Mesendoderm (in vitro differentiated cells): ENCODE measurements around the gene PPP2R2C.

Source experiments
- DNase-seq: peaks from one replicate; pipeline ENCODE4 v3.0.0; 2013
- H2AK5ac ChIP-seq: 2 replicates; pipeline ENCODE4 v1.6.1; 2013; ENCODE audit warnings: low read length, inconsistent platforms
- H2BK120ac ChIP-seq: 2 replicates; pipeline ENCODE4 v1.6.1; 2013; ENCODE audit warnings: low read depth, mild to moderate bottlenecking, low read length, moderate library complexity, mixed read lengths
- H2BK15ac ChIP-seq: replicated peaks from 2 replicates; pipeline ENCODE4 v1.6.1; 2013; ENCODE audit warnings: low read depth, mild to moderate bottlenecking, moderate library complexity
- H2BK5ac ChIP-seq: 2 replicates; pipeline ENCODE4 v1.6.1; 2013; ENCODE audit warnings: low read length, inconsistent platforms
- H3K18ac ChIP-seq: 2 replicates; pipeline ENCODE4 v1.6.1; 2013; ENCODE audit warnings: mild to moderate bottlenecking, low read length, mixed read lengths
- H3K23ac ChIP-seq: one replicate; pipeline ENCODE4 v1.6.1; 2013; ENCODE audit warnings: low read length
- H3K27ac ChIP-seq: 2 replicates; pipeline ENCODE4 v1.5.1; 2013; ENCODE audit warnings: low read depth, mild to moderate bottlenecking, inconsistent platforms, low read length, moderate library complexity
- H3K27me3 ChIP-seq: 2 replicates; pipeline ENCODE4 v1.6.1; 2013; ENCODE audit warnings: low read length, control low read depth, mild to moderate bottlenecking, inconsistent platforms; ENCODE audit not compliant: insufficient read depth, poor library complexity
- H3K36me3 ChIP-seq: 2 replicates; pipeline ENCODE4 v1.6.1; 2013; ENCODE audit warnings: low read length, inconsistent platforms; ENCODE audit not compliant: control insufficient read depth, insufficient read depth
- H3K4ac ChIP-seq: one replicate; pipeline ENCODE4 v1.6.1; 2013; ENCODE audit warnings: low read depth, mild to moderate bottlenecking, low read length, moderate library complexity
- H3K4me1 ChIP-seq: 2 replicates; pipeline ENCODE4 v1.6.1; 2013; ENCODE audit warnings: low read depth, low read length, inconsistent platforms; ENCODE audit not compliant: control insufficient read depth
- H3K4me2 ChIP-seq: 2 replicates; pipeline ENCODE4 v1.6.1; 2013; ENCODE audit warnings: low read length
- H3K4me3 ChIP-seq: 2 replicates; pipeline ENCODE4 v1.5.1; 2013; ENCODE audit warnings: mild to moderate bottlenecking, low read length
- H3K56ac ChIP-seq: one replicate; pipeline ENCODE4 v1.6.1; 2013; ENCODE audit warnings: low read length
- H3K79me1 ChIP-seq: 2 replicates; pipeline ENCODE4 v1.6.1; 2013; ENCODE audit warnings: low read length, inconsistent platforms
- H3K79me2 ChIP-seq: 2 replicates; pipeline ENCODE4 v1.6.1; 2013; ENCODE audit warnings: mild to moderate bottlenecking, low read length; ENCODE audit not compliant: control insufficient read depth, insufficient read depth
- H3K9ac ChIP-seq: 2 replicates; pipeline ENCODE4 v1.6.1; 2013; ENCODE audit warnings: low read length, inconsistent platforms
- H4K5ac ChIP-seq: one replicate; pipeline ENCODE4 v1.6.1; 2013; ENCODE audit warnings: low read length
- H4K8ac ChIP-seq: one replicate; pipeline ENCODE4 v1.6.1; 2013; ENCODE audit warnings: low read depth, mild to moderate bottlenecking, control low read depth, low read length, moderate library complexity
- WGBS: extraction: QIAGEN DNeasy Blood & Tissue Kit; methylation state at CpG from one replicate; pipeline ENCODE4 v1.1.7; 2013; ENCODE audit warnings: low lambda C conversion rate, missing lambda C conversion rate; ENCODE audit not compliant: insufficient coverage; ENCODE audit errors: extremely low coverage; 5-methylcytosine and 5-hydroxymethylcytosine counted together

Gene PPP2R2C

DNA sequence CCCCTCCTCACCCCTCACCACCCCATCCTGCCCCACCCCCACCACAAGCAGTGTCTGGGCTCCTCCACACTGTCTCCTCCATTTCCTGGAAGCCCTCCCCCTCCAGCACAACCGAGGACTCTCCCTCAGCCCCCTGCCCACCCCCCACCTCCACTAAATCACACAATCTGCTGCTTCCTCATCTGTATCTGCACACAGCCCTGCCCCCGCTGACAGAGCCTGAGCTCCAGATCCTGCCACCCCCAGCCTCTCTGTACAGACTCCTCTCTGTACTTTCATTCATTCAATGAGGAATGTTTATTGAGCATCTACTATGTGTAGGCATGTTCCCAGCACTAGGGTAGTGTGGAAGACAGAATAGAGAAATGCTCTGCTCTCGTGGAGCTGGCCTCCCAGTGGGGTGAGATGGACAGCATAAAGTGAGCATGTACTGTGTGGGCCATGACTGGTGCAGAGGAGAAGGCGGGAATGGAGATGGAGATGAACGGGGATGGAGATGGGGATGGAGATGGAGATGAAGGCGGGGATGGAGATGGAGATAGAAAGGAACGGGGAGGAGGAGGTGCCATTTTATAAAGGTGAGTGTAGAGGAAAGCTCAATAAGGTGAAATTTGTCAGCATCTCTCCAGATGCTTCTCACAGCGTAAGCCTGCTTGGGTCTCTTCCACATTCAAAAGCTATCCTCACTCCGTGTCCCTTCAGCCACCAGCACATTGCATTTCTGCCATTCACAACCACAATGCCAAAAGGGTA is 2.5 kb upstream of the PPP2R2C start:
- Histone ChIP-seq H3K18ac (no peak overlapping the region), H2AK5ac (no peak overlapping the region), H3K9ac (no peak overlapping the region), H3K4me2 (no peak overlapping the region), H3K4me3 (no peak overlapping the region), H3K36me3 (no peaks in the 10 kb centered on the region), H3K79me2 (peaks cover 7% of the 10 kb centered on the region), H4K5ac (no peak overlapping the region), H4K8ac (no peak overlapping the region), H3K4me1 (peaks cover 2% of the 10 kb centered on the region), H3K23ac (peak overlapping the region; percentile 29), H3K27me3 (peaks cover 3% of the 10 kb centered on the region), H2BK15ac (no peak overlapping the region), H3K79me1 (peaks cover 3% of the 10 kb centered on the region), H3K4ac (no peak overlapping the region), H3K27ac (no peak overlapping the region), H3K56ac (peak overlapping the region; percentile 38), H2BK5ac (peak overlapping the region; percentile 35), H2BK120ac (no peak overlapping the region)
- WGBS = 100% methylated on average over 3 of the region's 9 CpGs
- DNase-seq = peak; percentile 49

DNA sequence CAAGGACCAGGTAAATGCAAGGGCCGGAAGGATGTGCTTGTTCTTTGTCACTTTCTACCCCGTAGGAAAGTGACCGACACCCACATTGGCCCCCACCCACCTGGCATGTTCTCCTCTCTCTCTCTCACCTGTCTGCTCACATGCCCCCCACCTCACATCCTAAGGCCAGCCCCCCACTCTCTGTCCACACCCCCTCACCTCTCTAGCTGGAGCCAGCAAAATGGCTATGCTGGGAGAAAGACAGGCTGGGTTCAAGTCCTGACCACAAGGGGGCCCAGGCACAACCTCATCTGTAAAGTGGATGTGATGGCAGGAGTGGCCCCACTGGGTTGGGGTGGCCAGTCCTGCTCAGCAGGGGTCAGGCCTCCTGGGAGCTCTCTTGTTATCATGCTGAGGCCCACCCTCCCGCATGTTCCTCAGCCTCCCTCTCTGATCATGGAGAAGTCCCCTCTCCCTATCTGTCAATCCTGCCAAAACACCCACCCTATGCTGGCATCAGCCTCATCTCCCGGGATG is 1.7 kb upstream of the PPP2R2C start:
- H3K23ac ChIP-seq = peak overlapping the region; percentile 74
- WGBS = no CpG with 5 or more reads among the region's 5 CpGs
- H4K8ac ChIP-seq = no peak overlapping the region
- no peak overlapping the region for H2BK120ac ChIP-seq
- H4K5ac ChIP-seq = no peak overlapping the region
- H3K36me3 ChIP-seq = no peaks in the 10 kb centered on the region
- peaks cover 9% of the 10 kb centered on the region for H3K79me2 ChIP-seq
- peaks cover 2% of the 10 kb centered on the region for H3K4me1 ChIP-seq
- H3K27ac ChIP-seq = peak overlapping the region; percentile 40
- DNase-seq = peak; percentile 69
- peaks cover 4% of the 10 kb centered on the region for H3K79me1 ChIP-seq
- H2BK5ac ChIP-seq = peak overlapping the region; percentile 59
- no peak overlapping the region for H3K4me2 ChIP-seq
- no peak overlapping the region for H2AK5ac ChIP-seq
- no peak overlapping the region for H3K9ac ChIP-seq
- H3K27me3 ChIP-seq = peaks cover 3% of the 10 kb centered on the region
- H3K18ac ChIP-seq = peak overlapping the region; percentile 44
- no peak overlapping the region for H3K4me3 ChIP-seq
- peak overlapping the region; percentile 89 for H3K56ac ChIP-seq
- H2BK15ac ChIP-seq = no peak overlapping the region
- no peak overlapping the region for H3K4ac ChIP-seq

DNA sequence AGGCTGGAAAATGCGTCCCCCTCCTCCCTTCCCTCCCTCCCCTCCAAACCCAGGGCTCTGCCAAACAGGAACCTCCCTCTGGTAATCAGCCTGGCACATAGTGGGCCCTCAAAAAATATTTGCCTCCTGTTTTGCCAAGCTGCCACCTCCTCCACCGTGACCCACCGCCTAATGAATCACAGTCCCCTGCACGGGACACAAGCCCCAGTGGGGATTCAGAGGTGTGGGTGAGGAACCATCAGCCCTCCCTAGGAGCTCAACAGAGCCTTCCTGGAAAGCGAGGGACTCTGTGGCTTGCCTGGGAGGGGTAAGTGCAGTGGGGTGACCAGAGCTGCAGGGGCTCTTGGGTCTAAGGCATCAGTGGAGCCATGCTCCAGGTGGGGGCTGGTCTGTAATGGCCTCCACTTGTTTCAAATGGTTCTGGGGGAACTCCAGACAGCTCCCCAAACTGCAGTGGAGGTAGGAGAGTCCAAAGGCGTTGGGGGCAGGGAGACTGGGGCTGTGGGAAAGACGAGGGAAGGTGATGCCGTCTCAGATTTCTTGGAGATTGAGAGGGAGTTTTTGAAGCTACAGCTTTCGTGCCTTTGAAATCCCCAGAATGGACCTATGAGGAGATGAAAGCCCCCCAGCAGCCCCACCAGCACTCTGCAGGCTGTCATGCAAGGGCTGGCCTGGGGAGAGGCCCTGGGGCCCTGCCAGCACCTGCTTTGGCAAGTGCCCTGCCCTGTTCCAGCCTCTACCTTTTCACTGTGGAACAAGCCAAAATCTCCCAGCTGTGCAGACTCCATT is 1.0 kb upstream of the PPP2R2C start:
- peaks cover 3% of the 10 kb centered on the region for H3K27me3 ChIP-seq

DNA sequence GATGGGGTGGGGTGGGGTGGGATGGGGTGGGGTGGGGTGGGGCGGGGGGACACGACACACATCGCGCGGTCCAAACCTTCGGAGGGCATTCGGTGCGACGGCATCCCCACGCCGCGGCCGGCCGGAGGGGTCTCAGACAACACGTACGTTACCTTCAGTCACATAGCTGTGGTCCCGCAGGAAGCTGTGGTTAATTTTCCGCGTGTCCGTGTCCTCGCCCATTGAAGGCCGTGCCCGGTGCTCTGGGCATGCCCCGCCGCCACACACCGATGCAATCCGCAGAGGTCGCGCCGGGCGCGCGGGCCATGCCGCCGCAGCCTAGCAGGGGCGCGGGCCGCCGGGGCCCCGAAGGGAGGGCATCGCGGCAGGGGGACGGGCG is 417 bp downstream of the PPP2R2C start:
- no peak overlapping the region for H2BK15ac ChIP-seq
- H3K27ac ChIP-seq = peak overlapping the region; percentile 19
- peak overlapping the region; percentile 31 for H3K18ac ChIP-seq
- peaks cover 7% of the 10 kb centered on the region for H3K79me1 ChIP-seq
- H4K5ac ChIP-seq = no peak overlapping the region
- peak overlapping the region; percentile 10 for H2BK120ac ChIP-seq
- H3K79me2 ChIP-seq = peaks cover 22% of the 10 kb centered on the region
- peaks cover 3% of the 10 kb centered on the region for H3K27me3 ChIP-seq
- H2BK5ac ChIP-seq = no peak overlapping the region
- H3K4me1 ChIP-seq = peaks cover 2% of the 10 kb centered on the region
- DNase-seq = no peak
- no CpG with 5 or more reads among the region's 44 CpGs for WGBS
- H3K9ac ChIP-seq = peak overlapping the region; percentile 74
- no peak overlapping the region for H3K23ac ChIP-seq
- no peak overlapping the region for H2AK5ac ChIP-seq
- no peaks in the 10 kb centered on the region for H3K36me3 ChIP-seq
- peak overlapping the region; percentile 55 for H3K4me2 ChIP-seq
- no peak overlapping the region for H4K8ac ChIP-seq
- peak overlapping the region; percentile 46 for H3K4ac ChIP-seq
- H3K4me3 ChIP-seq = peak overlapping the region; percentile 48
- H3K56ac ChIP-seq = peak overlapping the region; percentile 87

More for the DNA sequence above, 1.0 kb upstream of the PPP2R2C start:
- no peak overlapping the region for H4K5ac ChIP-seq
- WGBS = no CpG with 5 or more reads among the region's 9 CpGs
- peaks cover 12% of the 10 kb centered on the region for H3K79me2 ChIP-seq
- H3K4me2 ChIP-seq = no peak overlapping the region
- H3K36me3 ChIP-seq = no peaks in the 10 kb centered on the region
- H2AK5ac ChIP-seq = peak overlapping the region; percentile 30
- peak overlapping the region; percentile 74 for H3K9ac ChIP-seq
- H3K4ac ChIP-seq = peak overlapping the region; percentile 49
- H3K23ac ChIP-seq = no peak overlapping the region
- H3K27ac ChIP-seq = peak overlapping the region; percentile 40
- H4K8ac ChIP-seq = no peak overlapping the region
- peak overlapping the region; percentile 89 for H3K56ac ChIP-seq
- peak overlapping the region; percentile 44 for H3K18ac ChIP-seq
- no peak overlapping the region for H2BK120ac ChIP-seq
- H2BK5ac ChIP-seq = no peak overlapping the region
- H2BK15ac ChIP-seq = no peak overlapping the region
- DNase-seq = no peak
- H3K4me3 ChIP-seq = no peak overlapping the region
- H3K4me1 ChIP-seq = peaks cover 2% of the 10 kb centered on the region
- peaks cover 5% of the 10 kb centered on the region for H3K79me1 ChIP-seq

DNA sequence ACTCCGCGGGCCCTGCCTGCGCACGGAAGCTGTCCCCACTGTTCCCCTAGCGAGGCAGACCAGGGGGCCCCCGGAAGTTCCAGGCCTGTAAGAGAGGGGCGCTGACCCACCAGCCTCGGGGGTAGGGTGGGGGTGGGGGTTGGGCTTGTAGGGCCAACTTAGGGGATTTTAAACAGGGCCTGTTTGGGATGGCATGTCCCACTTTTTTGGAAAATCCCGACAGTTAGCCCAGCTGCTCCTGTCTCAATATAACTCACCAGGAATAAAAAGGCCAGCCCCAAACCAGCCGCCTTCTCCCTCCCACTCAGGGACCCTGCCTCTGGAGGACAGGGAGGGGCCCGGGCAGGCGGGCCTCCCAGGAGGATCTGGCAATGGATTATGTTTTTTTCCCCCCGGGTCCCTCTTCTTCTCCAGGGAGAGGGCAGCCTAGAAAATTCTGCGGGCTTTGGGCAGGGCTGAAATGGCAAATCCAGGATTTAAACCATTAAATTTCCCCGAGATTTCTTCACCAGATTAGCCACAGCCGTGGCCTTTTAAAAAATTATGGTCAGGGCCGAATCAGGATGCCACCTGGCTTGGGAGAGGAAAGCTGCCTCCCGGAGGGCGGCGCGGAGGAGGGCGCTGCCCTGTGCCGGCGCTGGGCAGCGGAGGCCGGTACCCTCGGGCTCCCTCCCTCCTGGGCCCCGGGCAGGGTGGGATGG is 957 bp downstream of the PPP2R2C start:
- no peak overlapping the region for H2BK120ac ChIP-seq
- H3K4me1 ChIP-seq = peaks cover 2% of the 10 kb centered on the region
- H3K9ac ChIP-seq = peak overlapping the region; percentile 80
- peak overlapping the region; percentile 7 for H2BK15ac ChIP-seq
- peaks cover 3% of the 10 kb centered on the region for H3K27me3 ChIP-seq
- H2AK5ac ChIP-seq = no peak overlapping the region
- WGBS = no CpG with 5 or more reads among the region's 28 CpGs
- H2BK5ac ChIP-seq = no peak overlapping the region
- H3K36me3 ChIP-seq = no peaks in the 10 kb centered on the region
- H3K27ac ChIP-seq = peak overlapping the region; percentile 40
- peaks cover 22% of the 10 kb centered on the region for H3K79me2 ChIP-seq
- H3K4me2 ChIP-seq = peak overlapping the region; percentile 69
- peak overlapping the region; percentile 50 for H3K4me3 ChIP-seq
- H4K8ac ChIP-seq = no peak overlapping the region
- DNase-seq = no peak
- no peak overlapping the region for H3K23ac ChIP-seq
- peak overlapping the region; percentile 90 for H3K56ac ChIP-seq
- H3K79me1 ChIP-seq = peaks cover 7% of the 10 kb centered on the region
- peak overlapping the region; percentile 83 for H3K18ac ChIP-seq
- H4K5ac ChIP-seq = no peak overlapping the region
- peak overlapping the region; percentile 92 for H3K4ac ChIP-seq
